Skin of body (tissue), 2 donors: ENCODE results near the gene DLG1. TPM values are rescaled to one million over a fixed set of nuclear protein-coding genes. Genes with fewer than 3 reads are reported as not detected.
A peak's percentile ranks its signal among the peaks of the same experiment; 100 is the strongest.

Source experiments
- DNase-seq: peaks from one replicate; lab custom pipeline; 2025; lab: John Stamatoyannopoulos, UW
- total RNA-seq: library from RNA; depleted of rRNA; stranded (reverse); fragments of >200 nt; gene quantifications from one replicate; pipeline ENCODE4 v1.2.3, GENCODE V29; 2014

The DLG1 gene
- total RNA-seq, 1 donor from 2014 or later: 119 TPM

DNA sequence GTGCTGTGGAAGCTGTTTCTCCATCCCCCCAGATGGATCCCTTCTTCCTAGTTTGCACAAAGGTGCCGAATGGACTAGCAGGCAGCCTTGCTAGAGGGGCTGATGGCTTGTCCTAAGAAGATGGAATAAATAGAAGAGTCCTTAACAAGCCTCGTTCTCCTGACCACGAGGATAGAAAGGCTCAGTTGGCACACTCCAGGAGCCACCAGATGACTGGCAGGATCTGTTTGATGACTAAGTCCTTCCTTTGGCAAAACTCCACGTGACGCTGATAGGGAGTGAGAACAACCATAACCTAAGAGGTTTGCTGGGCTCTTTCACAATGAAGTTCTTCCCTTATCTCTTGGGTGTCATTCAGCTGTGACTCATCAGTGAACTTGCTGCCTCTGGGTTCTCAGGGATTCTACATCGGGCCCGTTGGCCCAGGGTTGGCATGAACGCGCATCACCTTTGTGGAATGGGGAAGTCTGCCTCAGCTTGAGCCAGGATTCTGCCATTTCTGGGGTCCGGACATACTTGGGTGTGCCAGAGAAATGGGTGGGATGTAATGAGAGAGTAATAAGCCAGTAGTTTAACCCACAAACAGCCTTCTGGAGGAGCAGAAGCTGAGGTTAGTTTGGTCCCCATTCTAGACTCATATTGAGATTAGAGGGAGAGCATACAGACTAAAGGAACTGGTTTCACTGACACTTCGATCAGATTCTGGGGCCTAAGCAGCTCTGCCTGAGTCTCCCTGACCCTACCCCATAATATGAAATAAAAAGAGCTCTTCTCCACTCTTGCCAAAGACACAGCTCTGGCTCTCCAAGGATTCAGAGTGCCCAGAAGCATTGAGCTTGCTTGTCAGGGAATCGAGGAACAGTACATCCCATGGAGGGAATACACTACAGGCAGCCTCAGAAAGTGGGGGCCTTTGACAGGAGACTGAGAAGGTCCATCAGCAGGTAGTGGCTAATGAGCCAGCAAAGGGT, 266.8 kb downstream of the DLG1 start:
- no peak for DNase-seq

DNA sequence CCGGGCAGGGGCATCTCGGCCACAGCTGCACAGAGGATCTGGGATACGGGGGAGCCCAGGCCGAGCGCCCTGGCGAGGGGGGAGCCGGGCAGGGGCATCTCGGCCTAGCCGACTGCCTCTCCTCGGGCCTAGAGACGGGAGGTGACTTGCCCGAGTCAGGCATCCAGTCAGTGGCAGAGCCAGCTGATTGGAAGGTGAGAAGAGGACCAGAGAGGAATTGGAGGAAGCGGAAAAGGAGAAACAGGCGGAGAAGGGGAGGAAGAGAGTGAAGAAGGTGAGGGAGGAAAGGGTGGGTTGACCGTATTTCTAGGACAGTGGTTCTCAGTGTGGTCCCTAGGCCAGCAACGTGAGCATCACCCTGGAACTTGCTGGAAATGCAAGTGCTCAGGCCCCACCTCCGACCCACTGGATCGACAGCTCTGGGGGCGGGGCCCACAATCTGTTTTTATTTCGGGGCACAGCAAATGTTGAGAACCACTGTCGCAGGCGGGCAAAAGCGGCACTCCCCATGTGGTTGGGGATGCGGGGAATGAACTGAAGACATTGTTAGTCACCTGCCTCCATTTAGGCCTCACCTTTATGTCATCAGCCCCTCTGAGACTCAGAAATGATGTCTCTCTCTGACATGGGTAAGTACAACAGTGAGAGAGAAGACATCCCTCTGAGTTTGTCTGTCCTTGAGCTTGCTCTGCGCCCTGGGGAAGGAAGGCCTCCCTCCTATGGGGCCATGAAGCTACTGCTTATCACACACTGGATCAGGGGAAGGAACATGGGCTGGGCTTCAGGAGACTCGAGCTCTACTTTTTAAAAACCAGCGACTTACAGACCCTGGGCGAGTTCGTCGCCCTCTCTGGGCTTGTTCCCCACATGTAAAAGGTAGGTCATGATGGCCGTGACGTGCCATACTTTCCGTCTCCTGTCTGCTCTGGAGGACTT, 267.8 kb downstream of the DLG1 start:
- no peak for DNase-seq

DNA sequence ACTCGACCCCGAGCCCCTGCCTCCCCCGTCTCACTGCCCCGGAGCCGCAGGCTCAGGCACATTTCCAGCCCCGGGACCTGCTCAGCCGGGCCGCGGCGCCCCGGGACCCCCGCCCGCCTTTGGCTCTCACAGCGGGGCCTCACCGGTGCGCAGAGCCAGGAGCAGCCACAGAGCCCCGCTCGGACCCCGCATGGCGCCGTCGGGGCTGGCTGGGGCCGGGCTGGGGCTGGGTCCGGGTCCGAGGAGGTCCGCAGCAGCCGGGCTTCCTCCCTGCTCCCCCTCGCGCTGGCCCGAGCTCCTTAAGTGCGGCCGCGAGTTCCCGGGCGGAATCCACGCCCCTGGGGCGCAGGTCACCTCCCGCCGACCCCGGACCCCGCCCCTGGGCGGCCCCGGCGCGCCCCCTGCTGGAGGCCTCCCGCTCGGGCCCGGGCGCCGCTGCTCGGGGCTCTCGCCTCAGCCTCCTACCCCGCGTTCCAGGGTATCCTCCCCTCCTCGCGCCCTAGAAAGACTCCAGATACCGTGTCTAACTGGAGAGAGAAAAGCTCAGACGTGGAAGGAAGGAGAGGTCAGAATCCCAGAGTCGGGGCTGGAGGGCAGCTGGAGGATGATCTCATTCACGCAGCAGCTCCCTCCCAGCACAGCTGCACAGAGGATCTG, 268.8 kb downstream of the DLG1 start, which contains the start of gene MELTF:
TSS of gene MELTF (minus strand) at position 307 of the 657 bp plus-strand sequence. CDS start at position 192, 115 bp downstream.
- DNase-seq: peak; percentile 39

DNA sequence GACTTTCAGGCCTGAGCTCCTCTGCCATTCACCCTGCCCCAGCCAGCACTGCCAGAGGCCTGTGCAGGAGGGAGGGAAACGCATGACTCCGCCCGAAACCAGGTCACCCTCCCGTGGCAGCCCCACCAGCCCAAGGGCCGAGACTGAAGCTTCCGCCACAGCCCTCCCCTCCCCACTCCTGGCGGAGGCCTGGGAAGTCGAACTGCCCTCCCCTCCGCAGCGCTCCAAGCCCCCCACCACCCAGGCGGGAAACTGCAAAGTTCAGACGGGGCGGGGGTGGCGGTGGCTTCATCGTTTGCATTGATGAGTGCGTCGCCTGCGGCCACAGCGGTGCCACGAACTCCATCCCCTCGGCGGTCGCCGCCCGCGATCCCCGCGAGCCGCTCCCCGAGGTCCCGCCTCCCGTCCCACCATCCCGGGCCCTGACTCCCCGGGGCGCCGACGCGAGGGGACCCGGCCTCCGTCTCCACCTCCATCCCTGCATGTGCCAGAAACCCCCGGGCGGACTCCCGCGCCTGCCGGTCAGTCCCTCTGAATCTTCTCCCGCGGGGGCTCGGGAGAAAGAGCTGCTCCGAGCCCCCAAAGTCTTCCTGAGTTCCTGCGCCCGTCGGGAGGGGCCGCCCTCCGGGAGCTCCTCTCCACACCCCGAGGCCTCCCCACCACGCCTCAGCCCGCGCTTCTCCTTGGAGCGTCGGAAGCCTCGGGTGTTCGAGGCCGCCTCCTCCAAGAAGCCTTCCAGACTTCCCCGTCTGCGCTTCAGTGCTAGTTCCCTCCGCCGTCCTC, 269.5 kb downstream of the DLG1 start:
- DNase-seq: no peak

DNA sequence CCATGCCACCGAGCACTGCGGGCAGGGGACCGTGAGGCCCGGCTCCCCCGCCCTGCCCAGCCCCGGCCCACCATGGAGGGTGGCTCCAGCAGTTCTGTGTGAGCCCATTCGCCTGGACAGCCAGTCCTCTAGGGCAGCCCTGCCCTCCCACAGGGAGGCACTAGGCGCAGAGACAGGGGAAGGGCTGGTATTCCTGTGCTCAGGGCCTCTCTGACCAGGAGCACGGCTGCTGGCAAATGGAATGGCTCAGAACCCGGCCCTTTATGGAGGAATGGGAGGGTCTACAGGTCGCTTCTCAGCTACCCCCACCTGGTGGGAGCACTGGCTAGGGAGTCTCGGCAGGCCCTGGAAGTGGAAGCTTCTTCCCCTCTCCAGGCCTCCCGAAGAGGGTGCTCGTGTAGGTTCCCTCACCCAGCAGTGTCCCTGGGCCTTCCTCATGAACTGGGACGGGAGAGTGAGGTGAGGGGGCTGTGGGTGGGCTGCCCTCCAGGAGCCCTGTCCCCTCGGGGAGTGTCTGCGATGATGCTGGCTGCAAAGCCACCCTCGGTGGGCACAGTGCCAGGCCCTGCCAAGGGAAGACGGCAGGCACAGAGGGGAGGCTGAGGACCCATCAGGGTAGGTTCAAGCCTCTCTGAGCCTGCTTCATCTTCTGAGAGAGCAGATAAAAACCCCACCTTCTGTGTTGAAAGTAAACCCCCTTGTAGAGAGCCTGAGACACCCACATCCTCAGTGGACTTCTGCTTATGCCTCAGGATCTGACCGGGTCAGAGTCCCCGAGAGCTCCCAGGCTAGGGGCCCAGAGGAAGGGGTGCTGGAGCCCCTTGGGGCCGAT, 270.3 kb downstream of the DLG1 start:
- no peak for DNase-seq

DNA sequence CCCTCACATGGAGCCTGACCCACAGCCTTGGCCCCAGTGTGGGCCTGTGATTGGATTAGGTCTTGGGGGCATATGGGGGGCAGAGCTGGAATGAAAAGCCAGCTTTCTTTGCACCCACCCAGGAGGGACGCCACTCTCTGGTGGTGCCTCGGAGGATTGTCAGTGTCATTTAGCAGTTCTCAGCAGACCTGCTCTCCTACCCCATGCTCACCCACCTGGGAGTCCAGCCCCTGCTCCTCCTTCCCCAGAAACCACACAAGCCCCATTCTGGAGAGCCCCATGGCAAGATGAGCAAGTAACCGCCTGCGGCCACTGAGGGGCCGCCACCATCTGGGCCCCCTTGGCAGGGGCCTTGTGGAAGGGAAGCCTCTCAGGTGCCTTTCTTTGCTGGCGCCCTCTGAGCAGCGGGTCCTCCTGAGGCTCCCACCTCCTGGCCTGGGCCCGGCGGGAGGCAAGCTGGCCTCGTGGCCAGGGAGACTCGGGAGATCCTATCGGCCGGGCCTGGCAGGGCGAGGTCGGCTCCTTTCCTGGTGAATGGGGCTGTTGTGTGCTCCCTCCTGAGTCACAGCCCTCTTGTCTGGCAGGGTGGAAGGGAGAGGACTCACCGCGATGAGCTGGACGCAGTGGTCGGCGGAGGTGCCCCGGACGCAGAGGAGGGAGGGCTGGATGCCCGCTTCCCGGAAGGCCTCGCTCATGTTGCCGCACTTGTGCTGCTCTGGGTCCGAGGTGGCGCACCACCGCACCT, 271.1 kb downstream of the DLG1 start:
- no peak for DNase-seq

DNA sequence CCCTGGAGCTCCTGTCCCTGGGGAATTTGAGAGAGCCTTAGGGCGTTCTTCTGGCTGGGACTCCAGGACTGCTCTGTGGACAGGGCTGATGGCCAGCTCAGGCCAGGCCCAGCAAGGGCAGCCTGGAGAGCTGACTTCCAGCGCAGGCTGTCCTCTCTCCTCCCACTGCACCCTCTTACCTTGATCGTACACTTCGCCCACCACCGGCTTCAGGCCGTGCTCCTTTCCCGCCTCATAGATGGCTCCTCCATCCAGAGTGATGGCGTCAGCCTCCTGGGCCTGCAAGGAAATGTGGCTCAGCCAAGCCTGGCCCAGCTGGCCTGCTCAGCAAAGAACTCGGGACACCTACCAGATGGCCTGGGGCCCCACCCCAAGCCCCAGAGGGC, 271.9 kb downstream of the DLG1 start:
- DNase-seq: no peak

DNA sequence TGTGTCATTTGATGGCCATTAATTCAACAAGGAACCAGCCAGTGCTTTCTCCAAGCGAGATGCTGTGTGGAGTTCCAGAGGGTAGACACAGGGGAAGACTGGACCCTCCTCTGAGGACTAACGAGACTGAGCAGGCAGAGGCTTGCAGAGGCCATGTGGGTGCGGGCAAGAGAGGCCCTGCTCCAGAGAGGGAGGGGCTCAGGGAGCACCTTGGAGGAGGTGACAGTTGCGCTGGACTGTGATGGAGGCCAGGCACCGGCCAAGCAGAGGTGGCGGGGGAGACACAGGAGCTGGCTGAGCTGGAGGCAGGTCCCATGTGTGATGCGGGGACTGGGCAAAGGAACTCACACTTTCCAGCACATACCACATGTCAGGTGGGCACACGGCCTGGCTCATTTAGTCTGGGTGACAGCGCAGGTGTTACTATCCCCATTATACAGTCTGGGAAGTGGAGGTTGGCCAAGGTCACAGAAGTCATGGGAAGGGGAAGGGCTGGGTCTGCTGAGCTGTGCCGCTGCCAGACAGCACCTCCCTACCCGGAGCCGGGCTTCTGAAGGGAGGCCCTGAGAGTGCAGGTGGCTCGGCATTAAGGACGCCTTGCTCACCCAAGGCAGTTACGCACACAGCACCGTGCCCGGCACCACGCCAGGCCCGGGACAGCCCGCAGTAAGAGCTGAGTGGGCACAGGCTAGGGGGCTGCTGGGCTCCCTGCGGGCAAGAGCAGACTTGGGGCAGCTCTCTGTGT, 272.5 kb downstream of the DLG1 start:
- DNase-seq: no peak

DNA sequence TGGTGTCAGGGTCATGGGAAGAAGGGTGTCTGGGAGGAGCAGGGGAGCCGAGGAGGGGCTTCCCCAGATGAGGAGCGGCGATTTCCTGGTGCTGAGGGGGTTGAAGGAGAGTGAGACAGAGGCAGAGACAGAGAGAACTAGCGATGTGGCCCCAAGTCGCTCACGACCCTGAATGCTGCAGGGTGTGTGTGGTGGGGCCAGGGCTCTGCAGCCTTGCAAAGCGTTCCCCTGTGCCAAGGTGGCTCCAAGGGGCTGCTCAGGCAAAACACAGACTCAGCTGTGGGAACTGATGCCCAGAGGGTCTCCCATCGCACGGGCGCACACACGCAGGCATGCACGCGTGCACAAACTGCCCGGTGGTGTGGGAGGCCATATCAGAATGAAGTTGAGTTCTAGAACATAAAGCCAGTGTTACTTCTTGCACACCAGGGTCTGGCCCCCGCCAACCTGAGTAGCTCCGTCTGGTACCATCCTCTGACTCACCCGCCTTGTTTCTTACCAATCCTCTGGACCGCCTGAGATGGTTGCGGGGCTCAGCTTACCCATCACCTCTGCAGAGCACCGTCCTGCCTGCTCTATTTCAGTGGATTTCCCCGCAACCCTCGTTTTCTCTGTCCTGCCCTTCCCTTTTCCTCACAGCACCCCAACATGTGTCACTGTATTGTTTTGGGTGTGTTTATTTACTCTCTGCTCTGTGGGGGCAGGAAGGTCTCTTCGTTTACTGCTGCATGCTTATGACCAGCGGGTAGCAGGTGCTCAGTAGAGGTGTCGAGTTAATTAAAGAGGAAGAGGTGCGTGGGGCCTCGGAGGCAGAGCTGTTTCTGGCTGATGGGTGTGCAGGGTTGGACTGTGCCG, 273.3 kb downstream of the DLG1 start:
- no peak for DNase-seq

DNA sequence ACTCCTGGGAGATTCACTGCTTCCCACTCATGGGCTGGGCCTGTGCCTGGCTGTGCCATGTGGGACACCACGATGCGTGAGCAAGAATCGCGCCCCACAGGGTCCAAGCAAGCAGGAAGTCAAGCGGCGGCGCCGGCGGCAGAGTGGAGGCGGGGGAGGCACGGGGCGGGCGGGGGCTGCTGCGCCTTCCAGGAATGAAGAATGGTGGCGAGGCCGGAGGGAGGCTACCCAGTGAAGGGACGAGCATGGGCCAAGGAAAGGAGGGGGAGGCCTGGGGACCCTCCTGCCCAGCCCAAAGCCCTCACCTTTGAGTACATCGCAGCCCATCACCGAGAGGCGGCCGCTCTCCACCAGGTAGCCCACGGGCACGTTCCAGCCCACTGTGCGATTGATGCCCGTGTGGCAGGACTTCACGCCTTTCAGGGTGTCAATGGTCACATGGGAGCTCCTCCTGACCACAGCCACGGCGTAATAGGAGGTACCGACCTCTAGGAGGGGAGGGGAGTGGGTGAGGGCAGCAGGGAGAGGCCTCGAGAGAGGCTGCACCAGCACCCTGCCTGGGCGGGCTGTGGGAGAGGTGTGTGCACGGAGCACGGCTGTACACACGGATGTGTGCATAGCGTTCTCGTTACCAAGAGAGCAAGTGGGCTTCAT, 274.3 kb downstream of the DLG1 start:
- no peak for DNase-seq

DNA sequence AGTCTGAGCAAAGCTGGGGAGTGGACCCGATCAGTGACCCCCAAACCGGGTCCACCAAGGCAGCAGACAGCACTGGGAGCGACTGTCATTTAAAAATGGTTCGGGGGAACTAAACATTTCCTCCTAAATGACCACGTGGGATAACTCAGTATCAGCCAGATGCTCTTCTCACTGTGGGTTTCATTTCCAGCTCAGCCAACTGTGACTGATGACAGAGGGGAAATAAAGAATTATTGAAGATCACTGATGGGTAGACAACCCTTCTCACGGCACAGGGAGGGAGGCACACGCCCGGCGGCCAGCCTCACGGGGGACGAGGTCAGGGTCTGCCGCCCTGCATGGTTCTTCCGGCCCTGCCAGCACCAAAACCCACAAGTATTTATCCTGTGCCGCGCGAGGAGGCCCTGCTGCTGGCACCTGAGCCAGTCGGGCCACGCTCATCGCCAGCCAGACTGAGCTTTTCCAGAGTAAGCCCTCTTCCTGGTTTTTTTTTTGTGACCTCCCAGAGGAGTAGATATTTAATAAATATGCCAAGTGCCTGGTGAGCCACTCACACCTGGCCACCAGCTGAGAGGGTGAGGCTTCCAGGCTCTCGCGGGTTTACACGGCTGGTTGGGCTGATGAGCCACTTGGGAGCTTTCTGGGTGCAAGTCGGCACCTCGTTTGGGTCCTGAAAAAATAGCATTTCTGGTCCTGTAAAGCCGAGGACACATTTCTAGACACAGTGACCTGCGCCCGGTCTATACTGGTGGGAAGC, 275.0 kb downstream of the DLG1 start:
- no peak for DNase-seq

DNA sequence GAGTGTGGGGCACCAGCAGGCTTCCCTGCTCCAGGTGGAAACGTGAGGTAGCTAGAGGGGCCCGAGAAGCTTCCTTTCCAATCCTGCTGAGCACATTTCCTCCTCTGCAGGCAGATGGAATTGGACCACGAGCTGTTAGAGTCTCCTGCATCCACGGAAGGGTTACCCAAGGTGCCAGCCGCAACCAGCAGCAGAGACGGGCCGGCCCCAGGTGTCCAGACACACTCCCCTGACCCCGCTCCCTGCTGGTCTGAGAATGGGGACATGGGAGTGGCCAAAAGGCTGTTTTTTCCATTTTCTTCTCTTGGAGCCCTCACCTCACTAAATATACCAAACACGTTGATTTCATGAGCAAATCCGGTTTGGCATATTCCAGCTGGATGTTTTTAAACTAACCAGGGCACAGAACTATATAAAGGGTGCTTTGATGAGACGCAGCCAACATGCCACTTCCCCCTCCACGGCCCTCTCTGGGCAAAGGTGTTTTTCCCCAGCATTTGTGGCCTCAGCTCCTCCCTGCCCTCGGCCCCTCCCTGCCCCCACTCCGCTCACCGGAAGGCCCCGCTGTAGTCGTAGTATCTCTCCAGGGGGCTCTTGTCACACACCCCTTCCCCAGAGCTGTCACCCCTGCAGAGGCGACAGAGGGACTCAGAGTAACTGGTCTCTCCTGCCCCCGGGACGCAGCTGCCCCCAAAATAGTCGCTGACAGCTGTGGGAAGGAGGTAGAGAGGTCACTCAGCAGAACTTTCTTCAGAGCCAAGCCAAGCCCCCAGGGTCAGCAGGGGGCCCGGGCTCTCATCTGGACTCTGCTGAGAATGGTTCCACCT, 275.8 kb downstream of the DLG1 start:
- no peak for DNase-seq

DNA sequence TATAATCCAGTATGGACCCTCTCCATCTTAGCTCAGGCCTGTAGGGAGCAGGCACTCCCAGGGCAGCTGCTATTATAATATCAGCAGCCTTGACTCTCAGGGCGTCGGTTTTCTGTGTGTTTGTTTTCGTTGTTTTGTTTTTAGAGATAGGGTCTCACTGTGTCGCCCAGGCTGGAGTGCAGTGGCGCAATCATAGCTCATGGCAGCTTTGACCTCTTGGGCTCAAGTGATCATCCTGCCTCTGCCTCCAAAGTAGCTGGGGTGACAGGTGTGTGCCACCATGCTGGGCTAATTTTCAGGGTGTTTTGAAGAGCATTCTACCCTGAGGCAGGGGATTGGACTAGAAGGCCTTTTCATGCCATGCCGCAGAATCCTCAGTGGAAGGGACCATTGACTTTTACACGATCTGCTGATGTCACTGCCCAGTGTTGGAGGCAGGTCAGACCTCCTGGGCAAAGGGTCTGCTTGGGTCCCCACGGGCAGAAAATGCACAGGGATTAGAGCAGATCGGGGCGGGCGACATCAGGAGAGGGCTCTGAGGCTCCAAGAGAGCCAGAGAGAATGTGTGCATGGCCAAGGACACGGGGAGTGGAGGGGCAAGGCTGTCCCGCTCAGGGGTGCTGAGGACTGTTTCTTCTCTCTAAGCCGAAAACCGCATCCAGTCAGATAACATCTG, 276.5 kb downstream of the DLG1 start:
- no peak for DNase-seq

DNA sequence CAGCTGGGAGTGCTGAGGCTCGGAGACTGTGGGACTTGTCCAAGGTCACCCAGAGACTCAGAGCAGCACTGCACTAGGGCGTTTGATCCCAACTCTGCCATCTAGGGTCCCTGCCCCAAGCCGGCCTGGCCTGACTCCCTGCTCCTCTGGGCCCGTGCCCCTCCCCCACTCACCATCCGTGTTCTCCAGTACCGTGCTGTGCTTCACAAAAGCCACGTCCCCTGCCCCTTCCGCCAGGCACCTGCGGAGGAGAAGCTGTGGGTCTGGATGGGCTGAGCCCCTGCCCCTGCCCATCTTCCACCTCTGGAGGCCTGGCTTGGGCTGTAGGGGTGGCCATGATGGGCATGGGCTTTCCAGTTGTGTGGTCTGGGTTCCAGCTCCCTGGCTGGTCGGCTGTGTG, 277.2 kb downstream of the DLG1 start:
- DNase-seq: no peak

DNA sequence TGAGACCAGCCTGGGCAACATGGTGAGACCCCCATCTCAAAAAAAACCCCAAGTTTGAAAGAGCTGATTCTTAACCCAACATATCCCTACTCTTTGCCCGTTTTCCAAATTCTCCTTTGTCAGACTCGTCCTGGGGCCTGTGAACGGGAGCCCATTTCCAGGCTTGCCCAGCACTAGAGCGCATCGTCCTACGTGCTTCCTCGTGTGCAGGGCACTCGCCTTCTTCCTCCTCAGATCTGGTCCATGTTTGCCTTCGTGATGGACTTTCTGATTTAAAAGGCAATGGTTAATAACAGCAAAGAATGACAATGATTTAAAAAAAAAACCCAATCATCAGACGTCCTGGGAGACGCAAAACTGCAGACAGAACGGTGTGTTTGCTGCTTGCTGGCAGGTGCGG, 278.9 kb downstream of the DLG1 start:
- no peak for DNase-seq
